Activated T-helper 9 cell treated with anti-CD3 and anti-CD28 coated beads, Interleukin-2, amount 50 U/mL, for 16 hours (primary cell): ENCODE data around the gene RBL2.
A peak's percentile ranks its signal among the peaks of the same experiment; 100 is the strongest.
"Not testable (repeated sequence)": the region's sequence is repeated elsewhere in the genome, so short reads cannot be mapped to it uniquely, and the experiment has no call there.

Experiments
- DNase-seq: peaks from one replicate; pipeline ENCODE4 v3.0.0-alpha.2; 2020; ENCODE audit warnings: low read depth

RBL2 gene

DNA sequence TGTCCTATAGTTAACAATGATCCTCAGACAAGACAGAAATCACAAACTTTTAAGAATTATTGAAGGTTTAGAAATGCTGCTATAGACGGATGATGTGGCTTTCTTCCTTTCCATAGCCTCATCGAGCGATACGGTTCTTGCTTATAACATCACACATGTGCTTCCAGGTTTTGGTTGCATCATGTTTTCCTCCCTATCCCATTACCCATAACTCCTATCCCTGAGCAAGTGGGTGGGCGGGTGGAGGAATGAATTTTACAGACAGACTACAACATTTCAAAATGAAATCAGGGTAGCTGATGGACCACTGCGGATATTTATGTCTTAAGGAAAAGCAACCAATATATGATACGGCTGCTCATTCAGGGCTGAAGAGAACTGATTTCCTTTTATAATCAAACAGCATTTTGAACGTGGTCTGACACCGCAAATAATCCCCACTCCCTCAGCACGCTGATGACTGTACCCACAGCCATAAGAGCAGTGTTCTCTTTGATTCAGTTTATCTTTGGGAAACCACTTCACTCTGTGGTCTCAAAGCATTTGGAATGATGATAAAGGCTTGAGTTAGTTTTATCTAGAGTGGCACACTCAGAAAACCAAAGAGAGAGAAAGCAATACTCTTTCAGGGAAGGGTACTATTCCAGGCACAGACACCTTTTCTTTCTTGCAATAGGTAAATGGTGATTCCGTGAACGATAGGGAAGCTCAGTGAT is 73.4 kb downstream of the RBL2 start:
- DNase-seq = no peak

DNA sequence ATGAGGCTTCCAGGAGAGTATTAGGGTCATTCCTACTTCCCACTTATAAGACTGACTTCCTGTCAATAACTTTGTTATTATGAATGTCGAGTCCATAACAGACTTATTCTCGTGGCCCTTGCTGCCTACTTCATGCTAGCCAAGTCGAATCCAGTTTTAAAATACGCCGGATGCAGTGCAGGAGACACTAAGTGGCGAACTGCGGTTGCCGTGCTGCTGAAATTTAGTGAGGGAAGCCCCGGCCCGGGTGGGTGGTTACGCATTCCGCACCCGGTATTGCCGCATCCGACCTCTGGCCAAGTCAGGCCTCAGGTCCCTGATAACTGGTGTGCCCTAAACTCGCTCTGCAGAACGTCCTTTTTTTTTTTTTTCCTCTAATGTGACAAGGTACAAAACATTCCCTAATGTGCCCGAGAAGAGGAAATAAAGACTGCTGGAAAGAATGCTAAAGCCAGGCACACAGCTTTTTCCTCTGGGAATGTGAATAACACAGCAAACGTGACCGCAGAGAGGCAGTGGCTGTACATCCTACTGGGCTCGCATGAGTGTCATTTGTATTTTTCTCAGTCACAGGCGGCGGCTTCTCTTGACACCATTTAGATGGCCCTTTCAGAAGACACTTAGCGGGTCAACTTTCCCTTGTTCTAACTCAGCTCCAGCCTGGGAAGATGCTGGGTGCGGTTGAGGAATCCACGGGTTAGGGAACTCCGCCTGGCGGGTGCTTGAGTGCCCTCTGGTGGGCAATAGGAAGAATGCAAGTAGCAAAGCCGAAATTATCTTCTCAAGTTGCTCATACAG is 75.8 kb downstream of the RBL2 start:
- DNase-seq = no peak

DNA sequence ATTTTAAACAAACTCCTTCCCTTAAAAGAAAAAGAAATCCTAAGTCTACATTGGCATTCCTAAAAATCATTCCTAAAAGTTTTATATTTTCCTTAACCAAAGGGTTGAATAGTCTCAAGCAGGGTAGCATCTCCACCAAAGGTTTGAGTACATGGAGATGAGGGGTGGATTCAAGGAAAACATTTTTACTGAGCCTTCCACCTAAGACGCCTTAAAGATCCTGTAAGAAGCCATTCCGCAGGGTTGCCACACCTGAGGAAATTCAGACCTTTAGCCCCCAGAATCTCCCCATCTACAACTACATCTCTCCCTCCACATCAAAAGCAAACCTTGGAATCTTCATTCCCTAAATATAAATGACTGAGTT is 76.4 kb downstream of the RBL2 start:
- DNase-seq = no peak

DNA sequence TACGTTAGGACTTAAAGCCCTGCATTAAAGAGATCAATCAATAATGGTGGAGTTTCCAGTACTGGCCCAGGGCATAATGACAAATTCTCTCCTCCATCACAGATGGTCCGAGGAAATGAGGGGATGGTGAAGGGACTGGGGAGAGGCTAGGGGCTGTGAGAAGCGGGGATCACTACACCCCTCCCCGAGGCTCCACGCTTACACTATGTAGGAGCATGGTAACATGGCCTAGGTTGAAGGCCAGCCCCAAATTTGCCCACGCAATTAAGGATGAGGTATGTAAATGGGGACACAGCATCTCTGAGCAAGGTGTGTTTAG is 76.8 kb downstream of the RBL2 start:
- no peak for DNase-seq

- no peak for DNase-seq
Observed at GRCh38 chr16:53511403-53512280, 77.4 kb downstream of the RBL2 start.

GRCh38 chr16:53512795-53513194 is 78.5 kb downstream of the RBL2 start:
- not testable (repeated sequence) for DNase-seq

- DNase-seq = no peak
Observed at GRCh38 chr16:53515259-53515658, 81.0 kb downstream of the RBL2 start.

DNA sequence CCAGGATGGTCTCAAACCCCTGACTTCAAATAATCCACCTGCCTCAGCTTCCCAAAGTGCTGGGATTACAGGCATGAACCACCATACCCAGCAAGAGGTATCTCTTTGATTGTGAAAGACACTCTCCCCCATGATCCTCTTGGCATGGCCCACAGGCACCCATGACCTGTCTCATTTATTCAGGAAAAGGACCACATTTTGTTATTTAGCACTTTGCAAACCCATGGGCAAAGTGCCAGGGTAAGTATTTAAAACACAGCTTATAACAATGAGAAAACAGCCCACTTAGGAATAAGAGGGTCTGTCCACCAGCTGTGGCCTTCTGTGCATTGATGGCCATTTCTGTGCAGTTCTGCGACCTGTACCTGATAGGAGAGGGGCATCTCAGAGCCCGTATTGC is 81.5 kb downstream of the RBL2 start:
- no peak for DNase-seq

- DNase-seq = no peak
Observed at GRCh38 chr16:53517851-53518250, 83.6 kb downstream of the RBL2 start.

- DNase-seq = peak; percentile 58
Observed at GRCh38 chr16:53518550-53519416, 84.5 kb downstream of the RBL2 start.

DNA sequence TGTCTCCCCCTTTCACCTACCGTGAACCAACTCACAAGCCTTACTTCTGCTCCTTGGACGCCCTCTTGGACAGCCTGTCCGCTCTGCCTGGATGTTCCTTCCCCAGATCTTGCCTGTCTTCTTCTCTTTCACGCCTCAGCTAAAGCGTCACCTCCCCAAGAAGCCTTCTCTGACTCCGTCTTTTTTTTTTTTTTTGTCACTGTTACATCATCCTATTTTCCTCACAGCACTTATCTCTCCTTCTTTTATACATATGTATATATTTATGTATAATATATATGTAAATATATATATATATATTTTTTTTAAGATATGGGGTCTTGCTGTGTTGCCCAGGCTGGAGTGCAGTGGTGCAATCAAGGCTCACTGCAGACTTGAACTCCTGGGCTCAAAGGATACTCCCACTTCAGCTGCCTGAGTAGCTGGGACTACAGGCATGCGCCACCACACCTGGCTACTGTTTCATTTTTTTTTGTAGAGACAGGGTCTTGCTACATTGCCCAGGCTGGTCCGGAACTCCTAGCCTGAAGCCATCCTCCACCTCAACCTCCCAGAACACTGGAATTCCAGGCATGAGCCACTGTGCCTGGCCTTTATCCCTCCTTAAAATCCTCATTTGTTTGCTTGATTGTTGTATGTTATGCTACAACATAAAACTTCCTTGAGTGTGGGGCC is 85.3 kb downstream of the RBL2 start:
- no peak for DNase-seq

DNA sequence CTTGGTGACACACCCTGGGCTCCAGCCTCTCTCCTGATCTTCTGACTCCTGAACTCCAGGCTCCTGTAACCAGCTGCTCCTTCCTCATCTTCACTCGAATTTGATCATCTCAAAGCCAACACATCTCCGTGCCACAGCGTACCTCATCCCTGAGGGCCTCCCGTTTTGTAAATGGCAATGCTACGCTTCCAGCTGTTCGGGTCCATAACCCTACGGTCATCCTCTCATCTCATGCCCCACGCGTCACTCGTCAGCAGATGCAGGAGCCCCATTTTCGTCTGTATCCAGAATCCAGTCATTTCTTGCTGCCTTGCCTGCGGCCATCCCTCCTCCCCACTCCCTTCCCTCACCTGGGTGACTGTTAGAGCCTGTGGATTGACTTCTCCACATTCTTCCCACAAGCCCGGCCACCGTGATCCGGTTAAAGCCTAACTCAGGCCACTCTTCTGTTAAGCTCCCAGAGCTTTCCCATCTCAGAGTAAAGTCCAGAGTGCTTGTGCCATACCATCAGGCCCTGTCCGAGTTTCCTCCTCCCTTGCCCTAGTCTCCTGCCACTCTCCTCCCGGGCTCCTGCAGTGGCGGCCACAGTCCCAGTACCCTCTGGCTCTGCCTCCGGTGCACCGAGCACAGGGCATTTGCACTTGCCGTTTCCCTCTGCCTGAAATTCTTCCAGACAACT is 89.0 kb downstream of the RBL2 start:
- DNase-seq = no peak

GRCh38 chr16:53523971-53524548 is 89.8 kb downstream of the RBL2 start:
- DNase-seq = no peak

DNA sequence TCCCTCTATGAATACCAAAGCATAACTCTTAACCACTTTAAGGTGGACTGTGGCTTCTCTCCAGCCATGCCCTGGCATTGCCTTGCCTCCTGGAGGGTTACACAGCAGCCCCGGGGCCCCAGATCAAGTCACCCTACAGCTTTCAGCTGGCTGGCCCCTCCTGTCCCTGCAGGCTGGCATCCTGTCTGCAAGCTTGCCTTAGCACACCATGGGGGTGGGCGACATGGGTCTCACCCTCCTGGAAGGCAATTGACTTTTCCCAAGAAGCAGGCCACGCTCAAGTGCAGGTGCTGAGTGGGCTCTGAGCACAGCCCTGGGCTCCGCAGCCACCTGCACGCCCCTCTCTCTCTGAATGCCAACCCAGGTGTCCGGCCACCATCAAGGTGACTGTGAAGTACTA is 94.5 kb downstream of the RBL2 start:
- no peak for DNase-seq

DNA sequence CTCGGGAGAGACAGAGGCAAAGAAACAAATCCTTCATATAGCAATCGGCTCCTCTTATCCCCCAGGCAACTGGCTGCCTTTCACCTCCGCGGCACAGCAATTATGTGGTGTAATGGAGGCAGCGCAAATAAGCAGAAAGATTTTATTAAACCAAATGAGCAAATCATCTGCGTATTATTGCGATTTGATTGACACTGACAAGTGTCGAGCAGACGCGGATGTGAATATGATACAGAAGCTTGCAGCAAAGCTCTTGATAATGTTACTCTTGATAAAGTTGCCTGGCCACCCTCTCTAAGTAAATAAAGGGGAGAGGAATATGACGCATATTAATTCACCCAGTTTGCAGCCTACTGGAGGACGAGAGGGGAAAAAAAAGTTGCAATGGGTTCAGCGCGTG is 95.2 kb downstream of the RBL2 start:
- DNase-seq = no peak

DNA sequence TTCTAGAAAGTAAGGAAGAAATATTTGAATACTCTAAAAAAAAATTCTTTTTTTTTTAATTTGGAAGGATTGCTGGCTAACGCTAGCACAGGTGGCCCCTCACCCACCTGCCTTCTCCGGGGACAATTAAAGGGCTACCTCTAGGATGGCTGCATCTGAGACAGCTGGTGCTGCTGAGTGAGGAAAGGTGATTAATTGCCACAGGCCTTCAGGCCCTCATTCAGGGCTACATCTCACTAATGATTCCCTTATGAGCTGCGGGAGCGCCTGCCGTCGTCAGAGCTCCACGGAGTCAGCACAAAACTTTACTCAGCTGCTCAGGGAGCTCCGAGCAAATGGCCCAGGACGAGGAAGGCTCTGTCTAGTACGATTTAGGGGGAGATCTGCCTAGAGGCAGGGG is 95.8 kb downstream of the RBL2 start:
- no peak for DNase-seq

- no peak for DNase-seq
Observed at GRCh38 chr16:53530741-53531140, 96.5 kb downstream of the RBL2 start.

GRCh38 chr16:53534206-53534605 is 99.9 kb downstream of the RBL2 start:
- no peak for DNase-seq

- no peak for DNase-seq
Observed at GRCh38 chr16:53537626-53538025, 103.4 kb downstream of the RBL2 start.

GRCh38 chr16:53539346-53539745 is 105.1 kb downstream of the RBL2 start:
- DNase-seq = not testable (repeated sequence)
